ENCODE measurements around the gene TXK. TPM values are rescaled to one million over a fixed set of nuclear protein-coding genes. Genes with fewer than 3 reads are reported as not detected.

Gene TXK
- total and polyA plus RNA-seq, 10 of the 15 experiments (the other 5 are each of a cell fraction or from before 2014, with no cell fraction given) = 0.44 to 2.9 (median 1.4) TPM

- TF ChIP-seq CREB1 (IDR thresholded peaks at IDR 0.05; ENCODE audit: low read depth) (0 out of 2 replicates have a peak, but pooled peaks have one; percentile 11), PBX3 (IDR thresholded peaks at IDR 0.05; ENCODE audit: insufficient replicate concordance, low read depth, low read length) (no peak), EED (IDR thresholded peaks at IDR 0.05; ENCODE audit: low read depth) (peak; percentile 96), RELA (IDR thresholded peaks at IDR 0.05; ENCODE audit: borderline replicate concordance, partially characterized antibody) (peak; percentile 46), HDAC2 (IDR thresholded peaks at IDR 0.05) (no peak), SIX5 (IDR thresholded peaks at IDR 0.05; ENCODE audit: low read depth, low read length, severe bottlenecking) (no peak), EP300 (IDR thresholded peaks at IDR 0.05; ENCODE audit: borderline replicate concordance in 1 of 2, control insufficient read depth in 1 of 2, low read depth in 2 of 2, low read length in 2 of 2) (no peak; a peak in 1 of 4 replicates), RUNX3 (IDR thresholded peaks at IDR 0.05; ENCODE audit: low read length) (peak; percentile 28), FOS (IDR thresholded peaks at IDR 0.05; ENCODE audit: borderline replicate concordance, extremely low read depth, insufficient read length) (no peak), SREBF1 (IDR thresholded peaks at IDR 0.05; ENCODE audit: low read length) (no peak), PRDM15 (CRISPR knock-in tag; IDR thresholded peaks at IDR 0.05) (no peak), DPF2 (IDR thresholded peaks at IDR 0.05) (peak; percentile 65), ETV6 (conservative IDR thresholded peaks at IDR 0.05 in 1 of 2, IDR thresholded peaks at IDR 0.05 in 1 of 2; ENCODE audit: borderline replicate concordance in 1 of 2, low read depth in 1 of 2) (0 out of 4 replicates have a peak, but pooled peaks of 1 of the 2 experiments have one; percentile 23), TCF12 (IDR thresholded peaks at IDR 0.05; ENCODE audit: low read depth, low read length) (peak; percentile 80), TCF3 (IDR thresholded peaks at IDR 0.05; ENCODE audit: borderline replicate concordance, insufficient read depth, low read depth, low read length) (no peak), ATF7 (IDR thresholded peaks at IDR 0.05; ENCODE audit: low read depth) (no peak)
- TF ChIP-seq, protein P1, sequence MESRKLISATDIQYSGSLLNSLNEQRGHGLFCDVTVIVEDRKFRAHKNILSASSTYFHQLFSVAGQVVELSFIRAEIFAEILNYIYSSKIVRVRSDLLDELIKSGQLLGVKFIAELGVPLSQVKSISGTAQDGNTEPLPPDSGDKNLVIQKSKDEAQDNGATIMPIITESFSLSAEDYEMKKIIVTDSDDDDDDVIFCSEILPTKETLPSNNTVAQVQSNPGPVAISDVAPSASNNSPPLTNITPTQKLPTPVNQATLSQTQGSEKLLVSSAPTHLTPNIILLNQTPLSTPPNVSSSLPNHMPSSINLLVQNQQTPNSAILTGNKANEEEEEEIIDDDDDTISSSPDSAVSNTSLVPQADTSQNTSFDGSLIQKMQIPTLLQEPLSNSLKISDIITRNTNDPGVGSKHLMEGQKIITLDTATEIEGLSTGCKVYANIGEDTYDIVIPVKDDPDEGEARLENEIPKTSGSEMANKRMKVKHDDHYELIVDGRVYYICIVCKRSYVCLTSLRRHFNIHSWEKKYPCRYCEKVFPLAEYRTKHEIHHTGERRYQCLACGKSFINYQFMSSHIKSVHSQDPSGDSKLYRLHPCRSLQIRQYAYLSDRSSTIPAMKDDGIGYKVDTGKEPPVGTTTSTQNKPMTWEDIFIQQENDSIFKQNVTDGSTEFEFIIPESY (IDR thresholded peaks at IDR 0.05) = no peak
- TF ChIP-seq, protein P2, sequence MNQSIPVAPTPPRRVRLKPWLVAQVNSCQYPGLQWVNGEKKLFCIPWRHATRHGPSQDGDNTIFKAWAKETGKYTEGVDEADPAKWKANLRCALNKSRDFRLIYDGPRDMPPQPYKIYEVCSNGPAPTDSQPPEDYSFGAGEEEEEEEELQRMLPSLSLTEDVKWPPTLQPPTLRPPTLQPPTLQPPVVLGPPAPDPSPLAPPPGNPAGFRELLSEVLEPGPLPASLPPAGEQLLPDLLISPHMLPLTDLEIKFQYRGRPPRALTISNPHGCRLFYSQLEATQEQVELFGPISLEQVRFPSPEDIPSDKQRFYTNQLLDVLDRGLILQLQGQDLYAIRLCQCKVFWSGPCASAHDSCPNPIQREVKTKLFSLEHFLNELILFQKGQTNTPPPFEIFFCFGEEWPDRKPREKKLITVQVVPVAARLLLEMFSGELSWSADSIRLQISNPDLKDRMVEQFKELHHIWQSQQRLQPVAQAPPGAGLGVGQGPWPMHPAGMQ (IDR thresholded peaks at IDR 0.05; ENCODE audit: borderline replicate concordance) = no peak
These were observed 39.3 kb upstream of the TXK start (continued) for GRCh38 chr4:48173056-48173991.

All from GM12878 (cell line).